ENCODE measurements around the gene OR6J1.

DNA sequence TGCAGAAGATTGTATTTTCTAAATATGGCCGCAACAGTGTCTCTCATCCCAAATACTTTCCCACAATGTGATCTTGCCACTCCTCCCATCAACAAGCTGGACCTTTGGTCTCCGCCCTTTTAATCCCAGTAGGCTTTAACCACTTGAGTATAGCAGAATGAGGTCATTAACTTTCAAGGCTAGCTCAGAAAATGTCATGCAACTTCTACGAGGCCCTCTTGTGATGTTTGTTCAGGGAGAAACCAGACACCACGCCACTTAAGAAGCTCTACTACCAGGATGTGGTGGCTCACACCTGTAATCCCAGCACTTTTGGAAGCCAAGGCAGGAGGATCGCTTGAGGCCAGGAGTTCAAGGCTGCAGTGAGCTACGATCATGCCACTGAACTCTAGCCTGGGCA lies 20.1 kb upstream of the OR6J1 start:
- TF ChIP-seq MEF2A (IDR thresholded peaks at IDR 0.05; ENCODE audit: insufficient read depth, low read depth, low read length) (no peak), CHD4 (IDR thresholded peaks at IDR 0.05) (no peak), YY1 (IDR thresholded peaks at IDR 0.05; ENCODE audit: low read depth, low read length) (no peak), USF2 (IDR thresholded peaks at IDR 0.05; ENCODE audit: borderline replicate concordance, low read depth, low read length) (no peak)
